Measurements from ENCODE around the gene MYH15. TPM values are rescaled to one million over a fixed set of nuclear protein-coding genes. Genes with fewer than 3 reads are reported as not detected.

Gene MYH15
- total and polyA plus RNA-seq, 4 donors, result 0.01 to 0.08 (median 0.05) TPM; not detected in 1

GRCh38 chr3:108438542-108438941, 71.9 kb downstream of the MYH15 start:
- no peak for TF ChIP-seq CTCF (IDR thresholded peaks at IDR 0.05; ENCODE audit: low read depth, low read length, missing input control)
- no peak for TF ChIP-seq YY1 (IDR thresholded peaks at IDR 0.05)
- no peak for TF ChIP-seq JUND (IDR thresholded peaks at IDR 0.05)
- TF ChIP-seq RAD21 (IDR thresholded peaks at IDR 0.05), result no peak
- TF ChIP-seq FOXA1 (IDR thresholded peaks at IDR 0.05), result no peak
- no peak overlapping the region for H3K4me3 ChIP-seq (ENCODE audit: low read depth in 1 of 3, low read length in 3 of 3)
- DNase-seq (ENCODE audit: low spot score), result no peak
- no peaks in the 10 kb centered on the region for H3K36me3 ChIP-seq (ENCODE audit: control insufficient read depth in 4 of 4, insufficient read depth in 3 of 4, low read depth in 1 of 4, low read length in 3 of 4)
- no peaks in the 10 kb centered on the region for H3K4me1 ChIP-seq (ENCODE audit: control insufficient read depth in 4 of 4, insufficient read depth in 4 of 4, low read length in 3 of 4)
- no peaks in the 10 kb centered on the region for H3K27me3 ChIP-seq (ENCODE audit: control insufficient read depth in 4 of 4, insufficient read depth in 4 of 4, low read length in 3 of 4)
- H3K9ac ChIP-seq (ENCODE audit: low read depth in 1 of 2, low read length in 2 of 2), result no peak overlapping the region
- no peaks in the 10 kb centered on the region for H3K9me3 ChIP-seq (ENCODE audit: control insufficient read depth in 4 of 4, low read length in 3 of 4)
- no peak overlapping the region for H3K27ac ChIP-seq (ENCODE audit: low read depth in 1 of 2, low read length in 2 of 2)

GRCh38 chr3:108437439-108437838, 73.0 kb downstream of the MYH15 start:
- H3K9ac ChIP-seq (ENCODE audit: low read depth in 1 of 2, low read length in 2 of 2), result no peak overlapping the region
- H3K27ac ChIP-seq (ENCODE audit: low read depth in 1 of 2, low read length in 2 of 2), result no peak overlapping the region
- H3K4me1 ChIP-seq (ENCODE audit: control insufficient read depth in 4 of 4, insufficient read depth in 4 of 4, low read length in 3 of 4), result no peaks in the 10 kb centered on the region
- 43% methylated on average over 3 of the region's 3 CpGs for WGBS
- DNase-seq (ENCODE audit: low spot score), result no peak
- H3K9me3 ChIP-seq (ENCODE audit: control insufficient read depth in 4 of 4, low read length in 3 of 4), result no peaks in the 10 kb centered on the region
- H3K36me3 ChIP-seq (ENCODE audit: control insufficient read depth in 4 of 4, insufficient read depth in 3 of 4, low read depth in 1 of 4, low read length in 3 of 4), result no peaks in the 10 kb centered on the region
- TF ChIP-seq FOXA1 (IDR thresholded peaks at IDR 0.05), result no peak
- TF ChIP-seq FOXA2 (IDR thresholded peaks at IDR 0.05), result no peak
- TF ChIP-seq ATF3 (IDR thresholded peaks at IDR 0.05), result no peak
- no peak for TF ChIP-seq YY1 (IDR thresholded peaks at IDR 0.05)
- TF ChIP-seq EGR1 (IDR thresholded peaks at IDR 0.05; ENCODE audit: low read depth in 2 of 2), result no peak
- TF ChIP-seq GABPA (IDR thresholded peaks at IDR 0.05 in 1 of 2, conservative IDR thresholded peaks at IDR 0.05 in 1 of 2), result no peak
- TF ChIP-seq ZBTB33 (IDR thresholded peaks at IDR 0.05), result no peak
- no peak for TF ChIP-seq SP1 (IDR thresholded peaks at IDR 0.05)
- no peak overlapping the region for H3K4me3 ChIP-seq (ENCODE audit: low read depth in 1 of 3, low read length in 3 of 3)
- no peaks in the 10 kb centered on the region for H3K27me3 ChIP-seq (ENCODE audit: control insufficient read depth in 4 of 4, insufficient read depth in 4 of 4, low read length in 3 of 4)

GRCh38 chr3:108433928-108434327, 76.5 kb downstream of the MYH15 start:
- no peak for DNase-seq (ENCODE audit: low spot score)
- no peaks in the 10 kb centered on the region for H3K9me3 ChIP-seq (ENCODE audit: control insufficient read depth in 4 of 4, low read length in 3 of 4)
- no peaks in the 10 kb centered on the region for H3K36me3 ChIP-seq (ENCODE audit: control insufficient read depth in 4 of 4, insufficient read depth in 3 of 4, low read depth in 1 of 4, low read length in 3 of 4)
- no peak for TF ChIP-seq FOXA1 (IDR thresholded peaks at IDR 0.05)
- no peak overlapping the region for H3K4me3 ChIP-seq (ENCODE audit: low read depth in 1 of 3, low read length in 3 of 3)
- H3K27me3 ChIP-seq (ENCODE audit: control insufficient read depth in 4 of 4, insufficient read depth in 4 of 4, low read length in 3 of 4), result no peaks in the 10 kb centered on the region
- 85% methylated on average over 1 of the region's 1 CpG for WGBS
- no peak overlapping the region for H3K9ac ChIP-seq (ENCODE audit: low read depth in 1 of 2, low read length in 2 of 2)
- H3K4me1 ChIP-seq (ENCODE audit: control insufficient read depth in 4 of 4, insufficient read depth in 4 of 4, low read length in 3 of 4), result no peaks in the 10 kb centered on the region
- no peak overlapping the region for H3K27ac ChIP-seq (ENCODE audit: low read depth in 1 of 2, low read length in 2 of 2)

Measured in liver (tissue), 9 donors.